Neural crest cell (in vitro differentiated cells): ENCODE data around the gene ZFYVE16. TPM values are rescaled to one million over a fixed set of nuclear protein-coding genes. Genes with fewer than 3 reads are reported as not detected.

Source experiments
- DNase-seq: peaks from one replicate; pipeline ENCODE4 v3.0.0; 2021; ENCODE audit warnings: low read depth, mixed read lengths, low spot score
- H3K27ac Mint-ChIP-seq: one replicate; pipeline ENCODE4 v1.8.0; 2021; ENCODE audit warnings: mild to moderate bottlenecking, mixed read lengths; ENCODE audit not compliant: unreplicated experiment
- H3K27me3 Mint-ChIP-seq: 2 replicates; pipeline ENCODE4 v1.8.0; 2021; ENCODE audit warnings: low read depth, mild to moderate bottlenecking, mixed read lengths
- H3K36me3 Mint-ChIP-seq: 2 replicates; pipeline ENCODE4 v1.8.0; 2021; ENCODE audit warnings: low read depth, mild to moderate bottlenecking, mixed read lengths
- H3K4me1 Mint-ChIP-seq: 2 replicates; pipeline ENCODE4 v1.8.0; 2021; ENCODE audit warnings: mixed read lengths
- H3K4me3 Mint-ChIP-seq: one replicate; pipeline ENCODE4 v1.8.0; 2021; ENCODE audit warnings: mild to moderate bottlenecking, mixed read lengths
- H3K9me3 Mint-ChIP-seq: 2 replicates; pipeline ENCODE4 v1.8.0; 2021; ENCODE audit warnings: mixed read lengths
- total RNA-seq: library from RNA; stranded (reverse); gene quantifications from 2 replicates; pipeline ENCODE4 v1.2.1, GENCODE V29; 2021
- TF ChIP-seq, protein P1 (sequence below): fragments of 200-600 bp; sonication (generic); conservative IDR thresholded peaks from 2 replicates; pipeline ENCODE4 v1.5.0; 2021; ENCODE audit warnings: antibody characterized with exemption, mild to moderate bottlenecking

Gene ZFYVE16
- total RNA-seq, 1 donor from 2014 or later, result 71.4 TPM

- H3K27me3 Mint-ChIP-seq, result no peaks in the 10 kb centered on the region
- H3K36me3 Mint-ChIP-seq, result peaks cover 3% of the 10 kb centered on the region
- H3K4me3 Mint-ChIP-seq, result no peak overlapping the region
- no peaks in the 10 kb centered on the region for H3K4me1 Mint-ChIP-seq
- TF ChIP-seq, protein P1, sequence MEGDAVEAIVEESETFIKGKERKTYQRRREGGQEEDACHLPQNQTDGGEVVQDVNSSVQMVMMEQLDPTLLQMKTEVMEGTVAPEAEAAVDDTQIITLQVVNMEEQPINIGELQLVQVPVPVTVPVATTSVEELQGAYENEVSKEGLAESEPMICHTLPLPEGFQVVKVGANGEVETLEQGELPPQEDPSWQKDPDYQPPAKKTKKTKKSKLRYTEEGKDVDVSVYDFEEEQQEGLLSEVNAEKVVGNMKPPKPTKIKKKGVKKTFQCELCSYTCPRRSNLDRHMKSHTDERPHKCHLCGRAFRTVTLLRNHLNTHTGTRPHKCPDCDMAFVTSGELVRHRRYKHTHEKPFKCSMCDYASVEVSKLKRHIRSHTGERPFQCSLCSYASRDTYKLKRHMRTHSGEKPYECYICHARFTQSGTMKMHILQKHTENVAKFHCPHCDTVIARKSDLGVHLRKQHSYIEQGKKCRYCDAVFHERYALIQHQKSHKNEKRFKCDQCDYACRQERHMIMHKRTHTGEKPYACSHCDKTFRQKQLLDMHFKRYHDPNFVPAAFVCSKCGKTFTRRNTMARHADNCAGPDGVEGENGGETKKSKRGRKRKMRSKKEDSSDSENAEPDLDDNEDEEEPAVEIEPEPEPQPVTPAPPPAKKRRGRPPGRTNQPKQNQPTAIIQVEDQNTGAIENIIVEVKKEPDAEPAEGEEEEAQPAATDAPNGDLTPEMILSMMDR, result no peak
- no peak for DNase-seq
- no peaks in the 10 kb centered on the region for H3K9me3 Mint-ChIP-seq
- no peak overlapping the region for H3K27ac Mint-ChIP-seq
Observed at GRCh38 chr5:80509362-80509761, 101.5 kb downstream of the ZFYVE16 start.

GRCh38 chr5:80516826-80517225 lies 109.0 kb downstream of the ZFYVE16 start:
- Mint-ChIP-seq H3K4me3 (no peak overlapping the region), H3K9me3 (no peaks in the 10 kb centered on the region), H3K36me3 (peaks cover 3% of the 10 kb centered on the region), H3K27me3 (no peaks in the 10 kb centered on the region), H3K27ac (no peak overlapping the region), H3K4me1 (no peaks in the 10 kb centered on the region)
- TF ChIP-seq, protein P1, result no peak
- no peak for DNase-seq

Other genes with a start within 250 kb of the ZFYVE16 start
- gene SERINC5, start 152.0 kb upstream of the ZFYVE16 start, total RNA-seq, result 7.9 and 8.3 TPM in 2 replicates
- not detected in 2 replicates for gene SPZ1, start 88.1 kb upstream of the ZFYVE16 start, total RNA-seq
- 1.9 and 2.0 TPM in 2 replicates for gene FAM151B, start 80.0 kb downstream of the ZFYVE16 start, total RNA-seq
- gene ANKRD34B, start 162.2 kb downstream of the ZFYVE16 start, total RNA-seq, result 0.05 TPM in 1 of 2 replicates, not detected in the other
- 17.9 and 18.6 TPM in 2 replicates for gene MSH3, start 246.6 kb downstream of the ZFYVE16 start, total RNA-seq
- gene DHFR, start 246.9 kb downstream of the ZFYVE16 start, total RNA-seq, result 112 TPM in 2 replicates